Endothelial cell of umbilical vein (primary cell): ENCODE results near the gene RAB40B. TPM values are rescaled to one million over a fixed set of nuclear protein-coding genes. Genes with fewer than 3 reads are reported as not detected.

ENCODE experiments used
- BruUV-seq: library from RNA; stranded (reverse); fragments of 400-500 nt; replicated peaks from 2 replicates; lab custom pipeline; 2021; lab: Mats Ljungman, UMichigan
- CTCF ChIA-PET: fragments of 300-600, 350-600 bp; sonication (Branson Sonifier 250); formaldehyde crosslinking; loops from one replicate; lab custom pipeline; 2021; ENCODE audit warnings: antibody characterized with exemption, inconsistent platforms; lab: Charles Lee
- POLR2A ChIA-PET: fragments of 300-600, 350-600 bp; sonication (Branson Sonifier 250); formaldehyde crosslinking; loops from one replicate; lab custom pipeline; 2021; ENCODE audit warnings: antibody characterized with exemption, inconsistent platforms; lab: Charles Lee
- DNase-seq: peaks from one replicate; pipeline ENCODE4 v3.0.0-alpha.2; 2011; ENCODE audit warnings: low read depth, low spot score
- FAIRE-seq: peaks from 2 replicates; lab custom pipeline; 2011; peaks lifted over from hg19 to GRCh38; lab: Jason Lieb, UNC
- H2AFZ ChIP-seq: 2 replicates; pipeline ENCODE4 v1.6.0; 2012; ENCODE audit warnings: low read depth, low read length, control low read depth, inconsistent platforms
- H3K27ac ChIP-seq: 2 replicates; pipeline ENCODE4 v1.5.1; 2011; ENCODE audit warnings: low read depth, mild to moderate bottlenecking, control low read depth, low read length, moderate library complexity; ENCODE audit not compliant: insufficient read depth
- H3K27me3 ChIP-seq, 2 experiments: 2 replicates each; pipeline versions ENCODE4 v1.6.0 to v1.6.1; 2011; ENCODE audit warnings: low read length in 2 of 2, mixed read lengths in 1 of 2; ENCODE audit not compliant: control insufficient read depth in 2 of 2, insufficient read depth in 2 of 2
- H3K36me3 ChIP-seq, 2 experiments: 2 replicates in 1 of 2; 3 replicates in 1 of 2; pipeline ENCODE4 v1.5.1; 2011; ENCODE audit warnings: low read length in 2 of 2, mild to moderate bottlenecking in 1 of 2, moderate library complexity in 1 of 2; ENCODE audit not compliant: control insufficient read depth in 2 of 2, insufficient read depth in 2 of 2; ENCODE audit errors: extremely low read depth in 1 of 2
- H3K4me1 ChIP-seq: 3 replicates; pipeline ENCODE4 v1.5.1; 2011; ENCODE audit warnings: mild to moderate bottlenecking, low read length; ENCODE audit not compliant: control insufficient read depth, insufficient read depth; ENCODE audit errors: extremely low read depth
- H3K4me2 ChIP-seq: 2 replicates; pipeline ENCODE4 v1.6.1; 2011; ENCODE audit warnings: low read length, control low read depth, mixed read lengths; ENCODE audit not compliant: insufficient read depth
- H3K4me3 ChIP-seq, 3 experiments: fragments of 200-600 bp in 1 of 3; sonication (generic), shearing (Covaris generic) in 1 of 3; replicated peaks in 1 of 3; 2 replicates each; pipeline ENCODE4 v1.5.1; 2011 to 2016; ENCODE audit warnings: control low read depth in 3 of 3, low read length in 3 of 3, mild to moderate bottlenecking in 2 of 3, inconsistent platforms in 1 of 3, low read depth in 1 of 3, moderate library complexity in 1 of 3; ENCODE audit not compliant: insufficient read depth in 1 of 3
- H3K79me2 ChIP-seq: 2 replicates; pipeline ENCODE4 v1.6.0; 2012; ENCODE audit warnings: low read length, inconsistent platforms; ENCODE audit not compliant: control insufficient read depth, insufficient read depth
- H3K9ac ChIP-seq: replicated peaks from 2 replicates; pipeline ENCODE3; 2011; ENCODE audit warnings: low read length, control low read depth; ENCODE audit not compliant: insufficient read depth; ENCODE audit errors: extremely low read depth
- H3K9me1 ChIP-seq: replicated peaks from 3 replicates; pipeline ENCODE4 v1.6.0; 2011; ENCODE audit warnings: mild to moderate bottlenecking, low read length; ENCODE audit not compliant: control insufficient read depth, insufficient read depth; ENCODE audit errors: extremely low read depth
- H3K9me3 ChIP-seq: replicated peaks from 2 replicates; pipeline ENCODE4 v1.5.1; 2012; ENCODE audit warnings: low read length, inconsistent platforms; ENCODE audit not compliant: control insufficient read depth, insufficient read depth
- H4K20me1 ChIP-seq: replicated peaks from 2 replicates; pipeline ENCODE3; 2011; ENCODE audit warnings: mild to moderate bottlenecking, low read length; ENCODE audit not compliant: control insufficient read depth, insufficient read depth; ENCODE audit errors: extremely low read depth
- CTCF ChIP-seq, 2 donors: IDR thresholded peaks; 1 replicate in 1 of 2; 2 replicates in 1 of 2; pipeline ENCODE4 v1.5.1; 2011; ENCODE audit warnings: low read length in 2 of 2, mild to moderate bottlenecking in 2 of 2, moderate library complexity in 2 of 2, control low read depth in 1 of 2, inconsistent platforms in 1 of 2, low read depth in 1 of 2; ENCODE audit not compliant: insufficient read depth in 1 of 2; ENCODE audit errors: extremely low read depth in 1 of 2
- EZH2 ChIP-seq: IDR thresholded peaks from 2 replicates; pipeline ENCODE4 v1.6.1; 2012; ENCODE audit warnings: borderline replicate concordance, low read depth, mild to moderate bottlenecking, moderate library complexity, low read length, inconsistent platforms; ENCODE audit not compliant: severe bottlenecking
- FOS ChIP-seq: IDR thresholded peaks from 2 replicates; pipeline ENCODE4 v1.6.1; 2011; ENCODE audit warnings: mild to moderate bottlenecking, low read length, moderate library complexity, borderline replicate concordance; ENCODE audit not compliant: insufficient read depth
- GATA2 ChIP-seq: IDR thresholded peaks from 2 replicates; pipeline ENCODE4 v1.7.0; 2011; ENCODE audit warnings: low read depth, mild to moderate bottlenecking, moderate library complexity, mixed read lengths, low read length; ENCODE audit not compliant: insufficient read length, insufficient read depth
- JUN ChIP-seq: IDR thresholded peaks from 2 replicates; pipeline ENCODE4 v1.6.1; 2011; ENCODE audit warnings: borderline replicate concordance, low read depth; ENCODE audit not compliant: insufficient read length, insufficient read depth
- MAX ChIP-seq: IDR thresholded peaks from 2 replicates; pipeline ENCODE4 v1.6.1; 2011; ENCODE audit not compliant: insufficient read depth, insufficient read length
- MYC ChIP-seq: IDR thresholded peaks from one replicate; pipeline ENCODE4 v1.6.1; 2011; ENCODE audit warnings: mild to moderate bottlenecking, low read depth, low read length
- POLR2A ChIP-seq: IDR thresholded peaks from 2 replicates; pipeline ENCODE4 v1.6.1; 2012; ENCODE audit warnings: low read depth, mild to moderate bottlenecking, control low read depth, low read length
- dilution Hi-C: fragments of 300-500 bp; cut with MboI; formaldehyde crosslinking; loops from one replicate; pipeline ENCODE4 v1.15.0; 2019; ENCODE audit warnings: low sequenced_read_pairs; ENCODE audit not compliant: extremely low pct_ligation_motif_present
- intact Hi-C: fragments of 100-400 bp; cut with micrococcal nuclease; formaldehyde crosslinking; loops from one replicate; pipeline ENCODE4 v1.10.0; 2022
- polyA plus RNA-seq, 4 experiments: library from polyadenylated mRNA; depleted of rRNA in 3 of 4; stranded (reverse) in 3 of 4; unstranded in 1 of 4; fragments of >200 nt; gene quantifications; 2 replicates each; pipeline versions ENCODE4 v1.2.1 to v1.2.3, GENCODE V29; 2011 to 2012; ENCODE audit warnings: missing spikeins in 1 of 4
- total RNA-seq: library from RNA; stranded (reverse); gene quantifications from 2 replicates; pipeline ENCODE4 v1.2.3, GENCODE V29; 2021

Gene RAB40B
- total and polyA plus RNA-seq, 2 donors (not counting 3 experiments of a cell fraction or from before 2014, with no cell fraction given) = 5.5 to 9.3 TPM

DNA sequence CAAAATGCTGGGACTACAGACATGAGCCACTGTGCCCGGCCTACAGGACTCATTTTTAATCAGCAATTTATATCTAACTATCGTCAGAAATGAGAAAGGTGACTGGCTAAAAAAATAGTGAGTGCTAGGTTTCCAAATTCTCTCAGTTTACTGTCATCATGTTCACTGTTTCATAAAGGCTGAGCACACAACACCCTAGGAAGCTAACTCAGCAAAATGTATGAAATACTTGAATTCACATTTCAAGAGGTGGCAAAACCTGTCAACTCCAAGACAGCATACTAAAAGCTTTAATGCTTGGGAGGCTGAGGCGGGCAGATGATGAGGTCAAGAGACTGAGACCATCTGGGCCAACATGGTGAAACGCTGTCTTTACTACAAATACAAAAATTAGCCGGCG lies 67.0 kb downstream of the RAB40B start:
- dilution Hi-C loops (no loop called here), intact Hi-C loops (no loop called here)
- Histone ChIP-seq H3K9me3 (no peaks in the 10 kb centered on the region), H3K27ac (no peak overlapping the region), H3K36me3 (peaks cover 3 to 24% of the 10 kb centered on the region in 2 experiments), H3K9ac (no peak overlapping the region), H3K79me2 (peaks cover 37% of the 10 kb centered on the region), H3K4me2 (no peak overlapping the region), H3K27me3 (no peaks in the 10 kb centered on the region), H2AFZ (no peak overlapping the region), H3K9me1 (no peaks in the 10 kb centered on the region), H3K4me3 (no peak overlapping the region), H4K20me1 (no peaks in the 10 kb centered on the region), H3K4me1 (no peaks in the 10 kb centered on the region)
- no peak for DNase-seq
- no TSS peak for BruUV-seq
- CTCF ChIA-PET = interaction anchor here (0.9 kb wide), 1 partner anchor 9 kb away, joined by 3 read pairs; no protein-coding TSS in a partner anchor
- peak; percentile 43 for FAIRE-seq
- POLR2A ChIA-PET = no interaction called here
- TF ChIP-seq CTCF (IDR thresholded peaks at IDR 0.05; ENCODE audit: extremely low read depth in 1 of 2, insufficient read depth in 1 of 2, low read depth in 1 of 2, low read length in 2 of 2) (no peak), POLR2A (no peak), JUN (no peak), EZH2 (no peak), MYC (no peak), GATA2 (no peak), MAX (no peak), FOS (no peak)
